ENCODE data around the gene HSPB1. TPM values are rescaled to one million over a fixed set of nuclear protein-coding genes. Genes with fewer than 3 reads are reported as not detected.

HSPB1 gene
- total and polyA plus RNA-seq, 4 donors: 89.6 to 529 (median 356) TPM

DNA sequence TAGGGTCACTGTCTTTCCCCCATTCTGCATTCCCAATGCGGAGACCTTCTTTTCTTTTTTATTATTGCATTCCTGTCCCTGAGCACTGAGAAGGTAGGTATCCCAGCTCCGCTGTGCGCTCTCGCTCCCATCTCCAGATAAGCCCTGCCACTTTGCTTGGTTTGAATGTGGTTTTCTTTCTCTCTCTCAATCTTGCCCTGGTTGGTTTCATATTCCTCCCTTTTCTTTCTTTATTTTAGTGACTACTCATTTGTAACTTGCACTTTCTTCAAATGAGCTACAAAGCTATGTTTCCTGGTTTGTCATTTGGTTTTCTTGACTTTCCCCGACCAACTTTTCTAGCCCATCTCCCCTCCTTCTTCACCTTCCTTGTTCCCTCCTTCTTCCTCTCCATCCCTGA is 29.0 kb upstream of the HSPB1 start:
- peaks cover 7 to 31% (median 13%) of the 10 kb centered on the region in 3 donors for H3K27me3 ChIP-seq (ENCODE audit: control insufficient read depth in 3 of 3, insufficient read depth in 3 of 3, low read length in 2 of 3)
- 67 to 90% methylated on average over 5 of the region's 5 CpGs for WGBS, 2 donors
- TF ChIP-seq CTCF (IDR thresholded peaks at IDR 0.05; ENCODE audit: control extremely low read depth, extremely low read depth): no peak
- DNase-seq (no peak), ATAC-seq (ENCODE audit: insufficient read depth, low FRiP score) (no peak)
- no peaks in the 10 kb centered on the region for H3K36me3 ChIP-seq (ENCODE audit: control insufficient read depth in 4 of 4, insufficient read depth in 4 of 4, low read length in 4 of 4)
- no peak overlapping the region for H3K27ac ChIP-seq (ENCODE audit: low read depth in 1 of 2, low read length in 1 of 2)
- H3K9ac ChIP-seq (ENCODE audit: insufficient read depth in 1 of 2, low read length in 2 of 2): no peak overlapping the region
- peaks cover 0 to 2% (median 0%) of the 10 kb centered on the region in 4 donors for H3K9me3 ChIP-seq (ENCODE audit: control insufficient read depth in 4 of 4, insufficient read depth in 3 of 4, low read length in 3 of 4)
- H3K4me3 ChIP-seq: no peak overlapping the region
- H3K4me1 ChIP-seq (ENCODE audit: control insufficient read depth in 5 of 5, insufficient read depth in 5 of 5, low read length in 5 of 5): peaks cover 0 to 7% (median 0%) of the 10 kb centered on the region in 5 donors

DNA sequence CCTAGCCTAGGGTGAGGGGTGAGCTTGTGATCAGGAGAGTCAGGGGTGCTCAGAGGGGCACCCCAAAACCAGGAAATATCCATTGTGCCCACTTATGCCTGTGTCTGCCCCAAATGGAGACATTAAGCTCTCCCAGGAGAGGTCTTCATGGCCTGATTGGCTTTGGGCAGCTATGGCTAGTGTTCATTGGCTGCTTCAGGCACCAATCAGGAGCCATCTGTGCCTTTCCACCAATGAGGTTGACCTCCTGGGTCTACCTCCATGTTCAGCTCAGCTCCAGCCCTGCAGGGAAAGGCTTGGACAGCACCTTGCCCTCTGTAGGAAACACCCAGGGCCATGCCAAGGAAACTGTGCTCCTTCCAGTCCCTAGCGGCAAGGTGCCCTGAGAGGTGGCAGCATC is 23.9 kb upstream of the HSPB1 start:
- peaks cover 7 to 38% (median 24%) of the 10 kb centered on the region in 3 donors for H3K27me3 ChIP-seq (ENCODE audit: control insufficient read depth in 3 of 3, insufficient read depth in 3 of 3, low read length in 2 of 3)

DNA sequence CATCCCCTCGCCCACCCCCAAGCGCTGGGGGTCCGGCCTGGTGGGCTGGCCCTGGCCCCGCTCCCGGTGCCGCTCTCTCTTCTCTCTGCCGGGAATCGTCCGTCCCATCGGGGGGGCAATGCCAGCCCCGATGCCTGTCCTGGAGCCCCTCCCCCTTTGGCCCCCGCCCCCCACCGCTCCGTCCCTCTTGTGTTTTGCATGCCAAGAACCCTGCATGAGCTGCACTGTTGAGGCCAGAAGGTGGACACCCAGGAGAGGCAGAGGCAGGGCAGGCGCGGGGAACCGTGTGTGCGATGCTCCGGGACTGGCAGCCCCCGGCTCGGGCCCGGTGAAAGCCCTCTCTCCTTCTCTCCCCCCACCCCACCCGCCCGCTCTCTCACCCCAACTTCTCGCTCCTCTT is 22.1 kb upstream of the HSPB1 start:
- Histone ChIP-seq H3K9me3 (ENCODE audit: control insufficient read depth in 4 of 4, insufficient read depth in 3 of 4, low read length in 3 of 4) (peaks cover 0 to 3% (median 0%) of the 10 kb centered on the region in 4 donors), H3K4me1 (ENCODE audit: control insufficient read depth in 5 of 5, insufficient read depth in 5 of 5, low read length in 5 of 5) (peaks cover 0 to 9% (median 0%) of the 10 kb centered on the region in 5 donors), H3K27ac (ENCODE audit: low read depth in 1 of 2, low read length in 1 of 2) (no peak overlapping the region), H3K36me3 (ENCODE audit: control insufficient read depth in 4 of 4, insufficient read depth in 4 of 4, low read length in 4 of 4) (no peaks in the 10 kb centered on the region), H3K4me3 (no peak overlapping the region), H3K9ac (ENCODE audit: insufficient read depth in 1 of 2, low read length in 2 of 2) (no peak overlapping the region), H3K27me3 (ENCODE audit: control insufficient read depth in 3 of 3, insufficient read depth in 3 of 3, low read length in 2 of 3) (peaks cover 0 to 50% (median 27%) of the 10 kb centered on the region in 3 donors)
- no peak for DNase-seq
- WGBS, 2 donors: 23 to 38% methylated on average over 21 to 25 of the region's 25 CpGs
- ATAC-seq (ENCODE audit: insufficient read depth, low FRiP score): no peak
- no peak for TF ChIP-seq CTCF (IDR thresholded peaks at IDR 0.05; ENCODE audit: control extremely low read depth, extremely low read depth)

More for the DNA sequence above, 23.9 kb upstream of the HSPB1 start:
- Histone ChIP-seq H3K9ac (ENCODE audit: insufficient read depth in 1 of 2, low read length in 2 of 2) (no peak overlapping the region), H3K4me3 (no peak overlapping the region), H3K4me1 (ENCODE audit: control insufficient read depth in 5 of 5, insufficient read depth in 5 of 5, low read length in 5 of 5) (peaks cover 0 to 9% (median 0%) of the 10 kb centered on the region in 5 donors), H3K36me3 (ENCODE audit: control insufficient read depth in 4 of 4, insufficient read depth in 4 of 4, low read length in 4 of 4) (no peaks in the 10 kb centered on the region), H3K27ac (ENCODE audit: low read depth in 1 of 2, low read length in 1 of 2) (no peak overlapping the region), H3K9me3 (ENCODE audit: control insufficient read depth in 4 of 4, insufficient read depth in 3 of 4, low read length in 3 of 4) (peaks cover 0 to 3% (median 0%) of the 10 kb centered on the region in 4 donors)
- DNase-seq: no peak
- ATAC-seq (ENCODE audit: insufficient read depth, low FRiP score): no peak
- WGBS, 2 donors: 98 to 100% methylated on average over 1 of the region's 1 CpG
- no peak for TF ChIP-seq CTCF (IDR thresholded peaks at IDR 0.05; ENCODE audit: control extremely low read depth, extremely low read depth)
